NCI-H1694 treated with DMSO at 0.1 percent for 48 hours (cell line): ENCODE results near the gene TMCC2.
"Not testable (repeated sequence)": the region's sequence is repeated elsewhere in the genome, so short reads cannot be mapped to it uniquely, and the experiment has no call there.

Experiments
- DNase-seq: peaks from one replicate; lab custom pipeline; 2025; lab: John Stamatoyannopoulos, UW

Gene TMCC2

DNA sequence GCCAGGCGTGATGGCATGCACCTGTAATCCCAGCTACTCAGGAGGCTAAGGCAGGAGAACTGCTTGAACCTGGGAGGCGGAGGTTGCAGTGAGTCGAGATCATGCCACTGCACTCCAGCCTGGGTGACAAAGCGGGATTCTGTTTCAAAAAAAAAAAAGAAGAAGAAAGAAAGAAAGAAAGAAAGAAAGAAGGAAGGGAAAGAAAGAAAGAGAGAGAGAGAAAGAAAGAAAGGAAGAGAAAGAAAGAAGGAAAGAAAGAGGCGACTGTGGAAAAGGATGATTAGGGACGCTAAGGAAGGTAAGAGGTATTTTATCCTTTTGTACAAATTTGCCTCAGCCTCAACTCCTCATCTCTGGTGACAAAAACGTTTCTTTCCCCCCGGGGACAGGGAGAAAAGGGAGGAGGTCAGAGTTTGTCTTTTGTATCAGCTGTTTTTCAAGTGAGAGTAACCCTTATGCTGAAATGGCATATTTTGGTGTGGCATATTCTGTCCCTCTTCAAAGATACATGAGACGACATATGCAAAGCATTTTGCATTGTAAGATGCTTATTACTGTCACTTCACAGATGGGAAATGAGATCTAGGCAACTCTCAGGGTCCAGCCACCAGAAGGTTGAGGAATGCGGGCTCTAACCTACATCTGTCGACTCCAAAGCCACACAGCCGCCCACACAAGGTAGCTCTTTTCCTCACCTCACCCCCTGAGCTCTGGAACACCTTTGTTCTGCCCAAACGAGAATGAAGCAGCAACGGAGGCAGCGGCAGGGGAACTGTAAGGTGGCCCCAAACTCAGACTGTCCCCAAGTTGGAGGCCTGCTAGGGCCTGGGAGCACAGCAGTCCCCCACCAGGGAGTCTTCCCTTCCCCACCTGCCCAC, 55.8 kb downstream of the TMCC2 start:
- DNase-seq, result no peak

DNA sequence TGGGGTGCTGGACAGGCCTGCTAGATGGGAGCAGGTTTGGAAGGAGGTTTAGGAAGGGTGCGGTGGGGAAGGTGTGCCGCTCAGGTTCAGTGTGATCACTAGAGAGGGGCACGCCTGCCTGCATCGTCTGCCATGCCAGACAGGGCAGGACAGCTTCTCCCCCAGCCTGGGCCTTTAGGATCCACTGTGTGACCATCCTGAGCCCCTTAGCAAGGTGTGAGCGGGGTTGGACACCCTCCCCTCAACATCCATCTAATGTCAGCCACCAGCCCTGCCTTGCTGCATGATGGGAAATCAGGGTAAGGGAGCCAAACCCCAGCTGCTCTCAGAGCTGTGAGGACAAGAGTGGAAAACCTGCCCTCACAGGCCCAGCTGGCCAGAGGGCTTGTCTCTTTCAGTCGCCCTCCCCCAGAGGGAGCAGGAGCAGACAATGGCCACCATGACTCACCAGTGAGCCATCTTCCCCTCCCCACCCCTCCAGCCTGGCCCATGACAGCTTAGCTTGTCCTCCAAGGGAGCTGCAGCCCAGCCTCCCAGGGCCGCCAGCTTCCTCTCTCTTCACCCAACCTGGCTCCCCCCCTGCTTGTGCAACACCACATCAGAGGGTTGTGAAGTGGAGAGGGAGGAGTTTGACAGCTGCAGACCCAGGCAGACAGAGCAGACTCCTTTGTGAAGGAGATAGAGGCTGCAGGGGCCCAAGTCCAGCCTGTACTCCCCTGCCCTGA, 56.8 kb downstream of the TMCC2 start:
- DNase-seq, result peak; percentile 39

DNA sequence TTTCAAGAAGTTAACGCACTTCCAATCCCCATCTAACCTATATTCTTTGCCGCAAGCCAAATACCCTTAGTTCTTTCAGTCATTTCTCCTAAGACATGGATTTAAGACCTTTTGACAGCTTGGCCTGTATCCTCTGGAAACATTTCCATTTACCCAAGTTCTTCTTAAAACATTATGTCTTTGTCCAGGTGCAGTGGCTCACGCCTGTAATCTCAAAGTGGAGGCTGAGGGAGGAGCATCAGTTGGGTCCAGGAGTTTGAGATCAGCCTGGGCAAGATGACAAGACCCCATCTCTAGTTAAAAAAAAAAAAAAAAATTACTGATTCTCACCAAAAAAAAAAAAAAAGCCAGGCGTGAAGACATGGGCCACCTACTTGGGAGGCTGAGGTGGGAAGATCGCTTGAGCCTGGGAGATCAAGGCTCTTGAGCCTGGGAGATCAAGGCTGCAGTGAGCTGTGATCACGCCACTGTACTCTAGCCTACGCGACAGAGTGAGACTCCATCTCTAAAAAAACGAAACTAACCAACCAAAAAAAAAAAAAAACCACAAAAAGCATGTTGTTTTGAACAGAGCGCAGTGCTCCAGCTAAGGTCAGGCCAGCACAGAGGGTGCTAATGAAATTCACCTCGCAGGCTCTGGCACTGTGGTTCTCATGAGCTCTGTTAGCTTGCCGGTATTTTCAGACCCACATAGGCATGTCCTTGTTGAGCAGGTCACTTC, 57.8 kb downstream of the TMCC2 start:
- no peak for DNase-seq

DNA sequence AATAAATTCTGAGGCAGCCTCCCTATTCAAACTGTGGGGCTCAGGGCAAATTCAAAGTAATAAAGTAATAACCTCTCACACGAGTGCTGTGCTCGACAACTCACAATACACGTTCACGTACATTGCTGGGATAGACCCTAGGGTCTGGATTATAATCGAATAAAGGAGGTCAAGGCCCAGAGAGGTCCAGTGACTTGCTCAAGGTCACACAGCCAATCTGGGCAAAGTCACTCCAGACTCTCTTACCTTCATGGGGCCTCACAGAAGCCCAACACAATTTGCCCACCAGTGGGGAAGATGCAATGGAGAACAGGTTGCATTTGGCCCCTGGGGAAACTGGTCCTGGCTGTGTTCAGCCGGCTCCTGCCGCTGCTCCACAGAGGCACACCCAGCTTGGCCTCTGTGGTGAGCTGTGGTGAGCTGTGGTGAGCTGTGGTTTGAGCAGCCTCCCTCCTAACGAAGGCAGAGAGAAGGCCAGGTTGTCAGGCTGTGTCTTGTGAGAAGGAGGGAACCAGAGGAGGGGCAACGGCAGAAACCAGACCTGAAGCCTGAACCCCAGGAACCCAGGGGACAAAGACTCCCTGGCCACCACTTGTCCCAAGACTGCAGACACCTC, 58.7 kb downstream of the TMCC2 start:
- DNase-seq, result no peak

DNA sequence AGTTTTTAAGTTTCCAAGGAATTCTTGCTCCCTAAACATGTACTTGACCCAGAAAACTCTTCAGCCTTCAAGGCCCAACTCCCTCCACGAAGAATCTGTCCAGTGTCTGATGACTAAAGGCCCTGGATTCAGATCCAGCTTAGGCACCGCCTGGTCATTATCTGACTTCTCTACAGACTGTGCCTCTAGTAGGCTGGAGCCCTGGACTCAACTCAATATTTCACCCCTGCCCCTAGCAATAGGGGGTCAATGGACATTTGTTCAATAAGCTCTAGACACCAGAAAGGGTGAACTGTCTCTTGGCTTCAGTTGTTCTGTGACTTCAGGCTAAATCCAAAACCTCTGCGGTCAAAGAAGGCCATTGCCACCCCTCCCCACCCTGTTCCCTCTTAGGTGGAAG, 59.3 kb downstream of the TMCC2 start:
- no peak for DNase-seq

DNA sequence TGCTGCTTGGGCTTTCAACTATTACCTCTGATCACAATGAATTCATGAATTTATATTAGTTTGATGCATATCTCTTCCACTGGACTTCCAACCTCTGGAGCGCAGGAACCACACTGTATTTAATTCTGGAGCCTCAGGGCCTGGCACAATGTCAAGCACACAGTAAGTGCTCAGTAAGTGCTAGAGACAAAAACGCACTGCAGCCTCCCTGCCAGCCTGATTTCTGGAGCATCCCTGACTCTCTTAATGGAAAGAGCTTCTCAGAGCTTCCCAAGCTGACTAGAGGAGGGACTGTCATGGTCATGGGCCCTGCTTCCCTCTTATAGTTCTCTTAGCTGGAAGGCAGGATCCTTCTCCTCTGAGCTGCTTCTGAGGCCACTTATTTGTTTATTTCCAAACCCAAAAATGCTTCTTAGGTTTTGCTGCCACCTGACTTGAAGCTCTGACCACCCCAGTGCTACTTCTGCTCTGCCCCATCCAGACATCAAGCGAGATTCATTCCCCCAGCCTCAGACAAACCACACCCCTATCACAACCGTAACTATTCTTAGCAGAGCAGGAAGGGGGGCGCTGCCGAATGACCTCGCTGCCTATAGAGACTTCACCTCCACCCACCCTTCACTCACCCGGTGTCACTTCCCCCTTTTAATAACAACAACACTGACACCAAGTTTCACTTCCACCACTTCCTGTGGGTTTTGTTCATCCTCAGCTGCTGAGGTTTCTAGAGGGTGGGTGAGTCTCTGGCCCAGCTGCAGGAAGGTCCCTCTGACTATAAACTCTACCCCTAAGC, 60.2 kb downstream of the TMCC2 start:
- no peak for DNase-seq

DNA sequence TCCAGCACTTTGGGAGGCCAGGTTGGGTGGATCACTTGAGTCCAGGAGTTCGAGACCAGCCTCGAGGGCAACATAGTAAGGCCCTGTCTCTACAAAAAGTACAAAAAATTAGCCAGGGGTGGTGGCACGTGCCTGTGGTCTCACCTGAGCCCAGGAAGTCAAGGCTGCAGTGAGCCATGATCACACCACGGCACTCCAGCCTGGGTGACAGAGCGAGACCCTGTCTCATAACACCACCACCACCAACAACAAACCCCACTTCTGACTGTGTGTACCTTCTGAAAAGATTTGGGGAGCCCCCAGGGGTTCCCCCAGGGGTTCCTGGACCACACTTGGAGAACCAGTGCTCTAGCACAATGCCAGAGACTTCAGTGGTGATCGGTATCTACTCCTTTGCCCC, 63.9 kb downstream of the TMCC2 start:
- no peak for DNase-seq

DNA sequence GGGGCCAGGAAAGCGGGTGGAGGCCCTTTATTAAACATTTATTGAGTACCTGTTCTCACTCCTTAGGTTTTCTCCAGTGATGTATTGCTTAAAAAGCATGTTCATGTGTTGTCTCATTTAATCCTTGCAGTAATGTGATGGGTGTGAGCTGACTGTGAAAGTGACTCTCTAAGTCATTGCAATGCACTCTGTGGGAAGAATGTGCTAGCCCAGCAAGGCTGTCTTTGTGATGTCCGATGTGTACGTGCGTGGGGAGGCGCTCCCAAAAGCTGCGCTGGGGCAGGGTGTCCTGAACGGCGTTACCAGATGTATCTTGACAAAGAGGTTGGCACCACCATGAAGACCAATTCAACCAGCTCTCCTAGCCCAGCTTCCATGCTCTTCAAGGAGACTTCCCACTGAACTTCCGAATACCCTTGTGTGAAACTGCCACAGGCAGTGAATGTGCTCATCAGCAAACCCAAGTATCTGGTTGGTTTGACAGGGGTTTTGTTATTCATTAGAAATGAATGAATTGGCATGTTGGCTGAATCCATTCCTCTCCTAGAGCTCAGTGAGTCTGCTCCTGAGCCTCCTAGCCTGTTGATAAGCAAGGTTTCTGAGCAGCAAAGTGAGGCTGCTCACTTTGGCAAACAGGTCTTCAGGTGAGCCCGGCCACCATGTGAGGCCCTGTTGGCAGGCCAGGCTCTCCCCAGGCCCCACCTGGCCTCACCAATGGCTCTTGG, 65.8 kb downstream of the TMCC2 start:
- DNase-seq, result no peak

DNA sequence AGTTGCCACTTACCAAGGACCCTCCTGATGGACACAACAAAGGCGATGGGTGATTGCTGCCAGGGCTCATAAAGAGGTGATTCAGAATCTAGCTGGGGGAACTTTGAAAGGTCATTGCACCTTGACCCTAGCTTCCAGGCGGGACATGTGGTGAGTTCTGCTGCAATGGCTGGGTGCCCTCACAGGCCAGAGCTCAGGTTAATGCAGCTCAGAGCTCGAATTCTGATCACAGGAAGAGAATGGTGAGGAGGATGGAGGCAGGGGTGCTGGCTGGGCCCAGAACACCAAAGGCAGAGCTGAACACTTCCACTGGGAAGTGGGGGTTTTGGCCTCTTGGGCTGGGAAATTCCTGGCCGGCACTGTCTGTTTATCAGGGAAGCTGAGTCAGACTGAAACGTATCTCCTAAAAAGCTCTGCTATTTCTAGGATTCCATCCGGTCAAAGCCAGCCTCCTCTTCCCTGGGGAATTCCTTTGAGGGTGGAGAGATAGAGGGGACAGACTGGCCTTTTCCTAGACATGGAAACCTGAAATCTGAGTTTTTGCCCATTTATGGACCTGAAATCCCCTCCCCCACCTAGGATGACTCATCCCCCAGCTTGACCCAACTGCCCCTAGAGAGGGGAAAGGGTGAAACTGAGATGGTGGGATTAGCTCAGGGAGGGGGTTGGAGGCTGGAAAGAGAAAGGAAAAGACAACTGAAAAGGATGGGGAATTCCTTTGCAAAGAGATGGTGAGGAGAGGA, 66.6 kb downstream of the TMCC2 start:
- DNase-seq, result no peak

DNA sequence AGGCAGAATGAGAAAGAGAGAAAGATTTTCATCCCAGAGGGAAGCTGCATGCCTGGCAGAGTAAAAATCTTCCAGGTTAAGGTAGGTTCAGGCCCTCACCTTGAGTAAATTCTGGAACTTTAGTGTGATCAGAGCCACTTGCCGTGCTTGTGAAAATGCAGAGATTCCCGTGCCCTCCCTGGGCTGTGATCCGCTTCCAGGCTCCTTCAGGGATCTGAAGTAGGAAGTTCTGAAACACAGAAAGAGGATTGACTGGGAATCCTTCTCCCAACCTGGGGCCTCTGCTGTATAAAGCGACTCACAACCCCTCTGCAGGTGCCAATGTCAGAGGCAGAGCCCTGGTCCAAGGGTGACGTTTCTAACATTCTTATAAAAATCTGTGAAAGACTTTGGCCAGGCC, 67.2 kb downstream of the TMCC2 start:
- DNase-seq, result no peak

DNA sequence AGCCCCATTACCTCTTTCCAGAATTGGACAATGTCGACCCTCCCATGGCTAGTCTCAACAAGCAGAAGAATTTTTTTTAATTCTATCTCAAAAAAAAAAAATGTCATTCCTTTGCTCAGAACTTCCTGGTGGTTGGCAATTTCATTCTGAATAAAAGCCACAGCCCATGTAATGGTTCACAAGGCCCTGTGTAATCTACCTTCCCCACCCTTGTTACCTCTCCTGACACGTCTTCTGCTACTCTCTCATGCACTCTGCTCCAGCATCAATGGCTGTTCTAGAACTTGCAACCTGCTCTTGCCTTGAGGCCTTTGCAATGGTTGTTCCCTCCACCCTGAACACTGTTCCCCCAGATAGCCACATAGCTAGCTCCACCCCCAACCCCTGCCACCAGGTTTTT, 68.4 kb downstream of the TMCC2 start:
- DNase-seq, result no peak

DNA sequence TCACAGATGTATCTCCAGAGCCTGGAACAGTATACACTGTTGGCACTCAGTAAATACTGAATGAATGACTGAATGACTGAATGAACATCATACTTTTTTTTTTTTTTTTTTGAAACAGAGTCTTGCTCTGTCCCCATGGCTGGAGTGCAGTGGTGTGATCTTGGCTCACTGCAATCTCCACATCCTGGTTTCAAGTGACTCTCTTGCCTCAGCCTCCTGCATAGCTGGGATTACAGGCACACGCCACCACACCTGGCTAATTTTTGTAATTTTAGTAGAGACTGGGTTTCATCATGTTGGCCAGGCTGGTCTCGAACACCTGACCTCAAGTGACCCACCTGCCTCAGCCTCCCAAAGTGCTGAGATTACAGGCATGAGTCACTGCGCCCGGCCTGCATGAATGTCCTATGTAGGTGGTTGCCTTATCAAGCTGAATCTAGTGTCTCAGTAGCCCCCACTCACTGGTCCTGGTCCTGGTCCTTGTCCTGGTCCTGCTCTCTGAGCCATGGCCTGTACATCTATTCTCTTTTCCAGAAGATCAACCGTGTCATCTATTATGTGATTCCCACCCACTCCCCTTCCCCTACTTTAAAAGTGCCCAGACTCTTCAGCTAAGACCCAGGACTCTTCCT, 69.9 kb downstream of the TMCC2 start:
- not testable (repeated sequence) for DNase-seq

DNA sequence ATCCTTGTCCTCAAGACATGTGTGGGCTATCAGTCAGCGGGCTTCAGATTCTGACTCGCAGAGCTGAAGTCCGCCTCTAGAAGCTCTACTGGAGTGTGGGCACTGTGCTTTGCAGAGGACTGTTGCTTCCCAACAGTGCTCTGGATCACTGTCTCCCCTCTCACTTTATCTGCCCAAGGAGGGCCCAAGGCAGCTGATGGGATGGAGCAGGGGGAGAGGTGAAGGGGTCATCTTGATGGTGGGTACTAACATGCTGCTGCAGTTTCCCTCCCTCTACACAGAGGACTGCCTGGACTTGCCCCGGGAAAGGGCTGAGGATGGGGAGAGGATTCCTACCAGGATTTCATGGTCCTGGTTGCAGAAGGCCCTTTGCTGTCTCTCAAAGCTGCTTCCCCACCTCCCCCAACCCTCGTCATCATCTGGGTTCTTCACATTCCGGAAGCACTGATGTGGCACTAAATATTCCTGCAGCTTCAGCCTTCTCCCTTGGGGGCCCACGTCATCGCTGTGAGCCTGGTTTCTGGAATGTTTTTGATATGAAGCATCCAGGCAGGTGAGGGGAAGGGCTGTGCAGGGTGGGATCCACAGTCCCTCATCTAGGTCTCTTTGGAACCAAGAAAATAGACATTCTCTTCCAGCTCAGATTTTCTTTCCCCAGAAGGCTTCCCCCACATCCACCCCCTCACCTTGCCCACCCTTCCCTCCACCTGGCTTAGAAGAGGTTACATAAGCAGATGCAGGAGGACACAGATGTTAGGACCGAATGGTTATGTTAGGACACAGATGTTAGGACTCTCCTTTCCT, 70.6 kb downstream of the TMCC2 start:
- DNase-seq, result no peak

DNA sequence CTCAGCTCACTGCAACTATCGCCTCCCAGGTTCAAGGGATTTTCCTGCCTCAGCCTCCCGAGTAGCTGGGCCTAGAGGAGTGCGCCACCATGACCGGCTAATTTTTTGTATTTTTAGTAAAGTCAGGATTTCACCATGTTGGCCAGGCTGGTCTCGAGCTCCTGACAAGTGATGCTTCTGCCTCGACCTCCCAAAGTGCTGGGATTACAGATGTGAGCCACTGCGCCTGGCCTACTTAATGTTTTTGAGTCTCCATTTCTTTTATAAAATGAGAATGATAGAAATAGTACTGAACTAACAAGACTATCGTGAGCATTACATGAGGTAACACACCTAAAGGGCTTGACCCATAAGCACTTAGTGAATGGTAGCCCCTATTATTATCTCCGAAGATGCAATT, 72.4 kb downstream of the TMCC2 start:
- DNase-seq, result no peak

DNA sequence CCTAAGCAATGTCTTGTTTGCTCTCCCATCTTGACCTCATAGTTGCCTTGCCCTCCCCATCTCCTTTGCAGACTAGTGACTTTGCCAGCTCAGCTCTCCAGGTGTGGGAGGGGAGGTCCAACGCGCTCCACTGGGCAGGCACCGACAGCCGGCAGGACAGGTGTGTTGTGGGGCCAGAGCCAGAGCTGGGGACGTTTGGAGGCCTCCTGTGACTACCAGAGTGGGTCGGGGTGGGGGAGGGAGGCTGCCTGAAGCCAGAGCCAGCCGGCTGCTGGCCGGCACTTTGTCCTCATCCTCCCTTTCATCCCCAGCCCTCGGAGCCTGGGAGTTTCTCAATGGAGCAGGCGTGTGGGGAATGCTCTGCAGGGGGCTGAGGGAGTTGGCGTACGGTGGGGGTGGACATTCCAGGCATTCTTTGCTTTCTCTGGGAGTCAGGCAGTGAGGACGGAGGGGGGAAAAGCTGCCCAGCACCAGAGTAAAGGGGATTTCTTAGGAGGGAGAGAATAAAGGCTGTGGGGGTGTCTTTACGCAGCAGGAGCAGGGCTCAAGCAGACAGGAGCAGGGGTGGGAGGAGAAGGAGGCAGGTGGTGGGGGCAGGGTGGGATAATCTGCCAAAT, 73.6 kb downstream of the TMCC2 start:
- no peak for DNase-seq

DNA sequence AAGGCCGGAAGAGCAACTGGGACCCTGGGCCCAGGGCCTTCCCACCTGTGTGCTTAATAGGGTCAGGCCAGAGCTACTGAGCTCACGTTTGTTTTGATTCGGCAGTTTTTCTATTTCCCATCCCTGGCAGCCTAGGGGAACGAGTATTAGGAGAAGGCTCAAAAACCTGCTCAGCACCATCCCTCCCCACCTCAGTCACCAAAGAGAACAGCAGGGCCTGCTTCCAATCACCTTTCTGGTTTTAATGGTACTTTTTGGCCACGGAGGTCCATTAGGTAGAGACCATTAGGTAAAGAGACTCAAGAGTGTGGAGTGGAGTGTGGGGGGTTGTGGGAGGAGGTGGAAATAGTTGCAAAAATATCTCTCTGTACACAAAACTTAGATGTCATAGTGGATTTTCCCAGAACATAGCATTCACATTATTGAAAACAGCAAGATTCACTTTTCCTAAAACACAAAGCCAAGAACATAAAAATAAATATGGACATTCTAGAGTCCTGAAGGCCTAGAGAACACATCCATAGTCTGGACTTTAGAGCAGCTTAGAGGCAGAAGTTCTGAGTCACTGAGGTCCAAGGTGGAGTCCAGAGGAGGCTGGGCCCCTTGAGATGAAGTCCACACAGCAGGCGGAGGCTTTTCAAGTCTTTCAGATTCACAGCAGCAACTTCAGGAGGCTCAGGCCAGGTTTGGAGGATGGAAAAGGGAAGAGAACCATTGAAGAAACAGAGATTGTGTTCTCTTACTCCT, 74.3 kb downstream of the TMCC2 start:
- DNase-seq, result no peak

DNA sequence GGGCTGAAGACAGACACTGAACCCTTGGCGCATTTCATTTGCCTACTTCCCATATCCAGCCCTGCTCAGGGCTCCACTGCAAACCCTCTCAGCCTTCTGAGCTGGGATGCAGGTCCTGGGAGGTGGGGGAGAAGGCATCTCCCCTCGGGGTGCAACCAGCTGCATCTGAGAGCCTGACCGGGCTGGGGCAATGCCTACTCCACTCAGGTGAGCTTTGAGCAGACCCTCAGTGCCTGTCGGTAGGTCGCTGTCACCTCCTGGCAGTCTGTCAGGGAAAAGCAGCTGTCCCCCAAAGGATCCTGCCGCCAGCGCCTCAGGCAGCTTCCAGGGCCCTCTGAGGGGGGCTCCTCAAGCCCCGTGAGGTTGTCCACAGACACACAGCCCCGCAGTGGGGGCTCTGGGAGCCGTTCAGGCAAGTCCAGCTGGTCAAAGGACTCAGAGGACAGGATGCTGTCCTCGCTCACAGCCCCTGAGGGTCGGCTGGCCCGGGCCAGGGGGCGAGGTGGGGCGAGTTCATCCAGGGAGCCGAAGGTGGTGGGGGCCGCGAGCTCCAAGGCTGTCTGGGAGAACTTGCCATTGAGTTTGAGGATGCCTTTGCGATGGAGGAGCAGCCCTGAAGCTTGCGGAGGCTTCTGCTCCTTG, 75.6 kb downstream of the TMCC2 start:
- no peak for DNase-seq
